Adrenal gland (tissue), 5 donors: ENCODE results near the gene MLIP.

Source experiments
- CTCF ChIP-seq, 6 experiments: fragments of 450-650 bp in 4 of 6; fragments of 200-600 bp in 2 of 6; sonication (generic) in 1 of 6; IDR thresholded peaks; 1 replicate in 5 of 6; 2 replicates in 1 of 6; pipeline versions ENCODE4 v1.5.1 to v1.8.0; 2016 to 2021; ENCODE audit warnings: antibody characterized with exemption in 6 of 6, mild to moderate bottlenecking in 2 of 6, moderate library complexity in 1 of 6
- POLR2A ChIP-seq, 2 donors: fragments of 450-650 bp; IDR thresholded peaks; one replicate each; pipeline ENCODE4 v1.6.1; 2017; ENCODE audit warnings: antibody characterized with exemption in 2 of 2, mild to moderate bottlenecking in 2 of 2, moderate library complexity in 1 of 2
- donor health status: DM: no; HTN: no; CAD: no.

- no peak for TF ChIP-seq CTCF (IDR thresholded peaks at IDR 0.05)
- TF ChIP-seq POLR2A (IDR thresholded peaks at IDR 0.05) = no peak
Observed at GRCh38 chr6:54206510-54206909, 95.3 kb downstream of the MLIP start.
